HG03139 (cell line): ENCODE data around the gene MARCHF4.

Experiments used
- ATAC-seq: cut with Tn5 transposase; IDR thresholded peaks from one replicate; pipeline ENCODE4 v1.9.1; 2021; ENCODE audit not compliant: unreplicated experiment

Gene MARCHF4

DNA sequence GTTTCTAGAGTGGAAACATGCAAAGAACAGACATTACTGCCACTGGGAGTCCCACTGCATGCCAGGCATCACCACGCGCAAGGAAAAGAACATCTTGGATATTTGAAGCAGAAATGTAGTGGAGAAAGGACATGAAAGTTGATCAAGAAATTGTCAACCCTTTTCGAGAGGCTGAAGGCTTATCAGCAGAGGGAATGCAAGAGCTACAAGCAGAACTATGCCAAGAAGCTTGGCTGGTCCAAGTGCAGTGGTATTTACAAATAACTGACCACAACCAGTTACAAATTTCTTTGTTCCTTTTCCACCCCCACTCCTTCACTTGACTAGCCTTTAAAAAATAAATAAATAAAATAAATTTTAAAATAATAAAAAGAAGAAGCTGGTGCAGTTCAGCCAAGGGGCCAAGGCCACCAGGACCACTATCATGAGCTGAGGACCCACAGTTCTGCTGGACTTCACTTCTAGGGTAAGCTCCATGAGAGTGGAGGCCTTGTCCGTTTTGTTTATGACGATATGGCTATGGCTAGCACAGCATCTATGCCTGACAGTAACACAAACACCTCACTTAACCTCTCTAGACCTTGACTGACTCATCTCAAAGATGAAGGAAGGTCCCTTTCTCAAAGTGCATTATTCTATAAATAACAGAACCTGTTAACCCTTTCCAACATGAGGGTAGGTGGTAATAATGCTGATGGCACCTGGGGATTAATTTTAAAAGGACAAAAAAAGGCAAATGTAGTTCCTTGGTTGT is 20.9 kb downstream of the MARCHF4 start:
- ATAC-seq = no peak

DNA sequence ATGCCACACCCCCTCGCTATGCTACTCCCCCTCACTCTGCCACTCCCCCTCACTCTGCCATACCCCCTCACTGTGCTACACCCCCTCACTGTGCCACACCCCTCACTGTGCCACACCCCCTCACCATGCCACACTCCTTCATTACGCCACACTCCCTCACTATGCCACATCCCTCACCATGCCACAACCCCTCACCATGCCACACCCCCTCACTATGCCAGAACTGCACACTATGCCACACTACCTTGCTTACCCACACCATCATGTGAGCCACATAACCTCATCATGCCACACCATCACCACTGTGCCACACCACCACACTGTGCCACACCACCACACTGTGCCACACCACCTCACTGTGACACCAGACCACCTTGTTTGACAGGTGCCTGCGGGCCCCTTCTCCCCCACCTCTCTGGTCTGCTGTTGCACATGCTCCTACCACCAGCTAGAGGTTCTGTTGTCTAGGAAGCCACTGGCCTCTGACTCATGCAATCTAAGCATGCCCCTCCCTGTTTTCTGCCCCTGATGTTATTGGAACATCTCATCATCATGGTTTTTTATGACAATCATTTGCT is 22.0 kb downstream of the MARCHF4 start:
- ATAC-seq = no peak

DNA sequence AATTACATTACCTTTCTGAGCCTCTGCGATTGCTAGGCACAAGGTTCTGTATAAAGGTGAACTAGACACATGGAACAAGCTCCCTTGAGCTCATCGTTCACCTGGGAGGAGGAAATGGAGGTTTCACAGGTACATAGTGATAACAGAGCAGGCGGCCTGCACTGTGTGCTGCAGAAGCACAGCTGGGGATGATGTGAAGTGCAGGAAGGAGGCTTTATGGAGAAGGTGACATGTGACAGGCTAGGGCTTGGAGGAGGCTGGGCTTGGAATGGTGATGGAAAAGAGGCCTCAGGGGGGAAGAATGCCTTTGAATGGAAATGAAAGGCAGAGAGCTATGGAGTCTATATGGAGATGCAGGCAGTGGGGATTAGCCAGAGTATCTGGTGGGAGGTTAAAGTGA is 22.9 kb downstream of the MARCHF4 start:
- ATAC-seq = no peak

DNA sequence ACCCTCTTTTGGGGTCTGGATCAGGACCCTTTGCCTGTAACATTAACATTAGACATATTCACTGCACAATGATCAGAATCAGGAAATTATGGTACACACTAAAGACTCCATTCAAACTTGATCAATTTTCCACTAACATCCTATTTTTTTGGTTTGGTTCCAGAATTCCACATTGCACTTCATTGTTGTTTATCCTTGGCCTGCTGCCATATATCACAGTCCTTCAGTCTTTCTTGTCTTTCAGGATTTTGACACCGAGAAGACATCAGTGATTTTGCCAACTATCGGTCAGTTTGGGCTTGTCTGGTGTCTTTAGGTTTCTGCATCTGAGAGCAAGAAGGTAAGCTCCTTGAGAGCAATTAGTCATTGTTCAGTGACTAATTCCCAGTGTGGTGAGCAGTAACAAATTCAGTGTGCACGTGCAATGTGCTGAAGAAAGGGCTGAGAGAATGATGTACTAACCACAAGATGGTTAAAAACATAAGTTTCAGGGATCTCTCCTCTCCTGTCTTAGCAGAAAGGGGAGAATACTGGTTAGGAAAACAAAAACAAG is 23.5 kb downstream of the MARCHF4 start:
- ATAC-seq = no peak

DNA sequence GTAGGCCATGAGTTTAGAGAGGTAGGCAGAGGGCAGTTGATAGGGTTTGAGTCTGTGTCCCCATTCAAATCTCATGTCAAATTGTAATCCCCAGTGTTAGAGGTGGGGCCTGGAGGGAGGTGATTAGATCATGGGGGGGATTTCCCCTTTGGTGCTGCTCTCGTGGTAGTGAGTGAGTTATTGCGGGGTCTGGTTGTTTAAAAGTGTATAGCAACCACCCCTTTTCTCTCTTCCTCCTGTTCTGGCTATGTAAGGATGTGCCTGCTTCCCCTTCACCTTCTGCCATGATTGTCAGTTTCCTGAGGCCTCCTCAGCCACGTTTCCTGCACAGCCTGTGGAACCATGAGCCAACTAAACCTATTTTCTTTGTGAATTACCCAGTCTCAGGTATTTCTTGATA is 25.5 kb downstream of the MARCHF4 start:
- ATAC-seq = no peak

DNA sequence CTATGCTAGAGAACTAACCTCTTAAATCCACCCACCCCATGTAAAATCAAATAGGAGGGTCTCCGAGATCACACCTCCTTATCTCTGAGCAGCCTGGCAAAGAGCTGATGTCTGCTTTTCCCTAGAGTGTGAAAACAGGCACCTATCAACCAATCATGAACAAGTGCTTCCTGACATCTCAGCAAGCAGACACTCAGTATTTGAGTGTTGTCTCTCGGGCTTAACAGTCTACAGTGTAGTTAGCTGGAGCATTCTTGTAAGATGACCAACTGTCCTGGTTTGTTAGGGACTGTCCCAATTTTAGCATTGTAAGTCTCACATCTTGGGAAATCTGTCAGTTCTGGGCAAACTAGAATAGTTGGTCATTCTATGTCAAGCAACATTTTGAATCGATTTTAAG is 26.4 kb downstream of the MARCHF4 start:
- no peak for ATAC-seq

DNA sequence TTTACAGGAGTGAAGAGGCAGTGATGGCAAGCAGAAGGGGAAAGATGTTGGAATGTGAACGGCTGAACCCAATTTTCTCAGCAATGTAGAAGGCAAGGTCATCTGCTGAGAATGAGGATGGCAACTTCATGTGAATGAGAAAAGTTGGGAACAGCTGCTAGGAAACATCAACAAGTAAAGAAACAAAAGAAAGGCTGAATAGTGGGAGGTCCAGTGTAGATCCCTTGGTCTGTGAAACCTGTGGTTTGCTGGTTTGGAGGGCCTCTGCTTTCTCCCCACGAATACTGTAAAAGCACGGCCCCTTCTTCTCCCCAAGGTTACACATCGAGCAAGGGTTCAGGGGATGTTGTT is 27.4 kb downstream of the MARCHF4 start:
- ATAC-seq = no peak

DNA sequence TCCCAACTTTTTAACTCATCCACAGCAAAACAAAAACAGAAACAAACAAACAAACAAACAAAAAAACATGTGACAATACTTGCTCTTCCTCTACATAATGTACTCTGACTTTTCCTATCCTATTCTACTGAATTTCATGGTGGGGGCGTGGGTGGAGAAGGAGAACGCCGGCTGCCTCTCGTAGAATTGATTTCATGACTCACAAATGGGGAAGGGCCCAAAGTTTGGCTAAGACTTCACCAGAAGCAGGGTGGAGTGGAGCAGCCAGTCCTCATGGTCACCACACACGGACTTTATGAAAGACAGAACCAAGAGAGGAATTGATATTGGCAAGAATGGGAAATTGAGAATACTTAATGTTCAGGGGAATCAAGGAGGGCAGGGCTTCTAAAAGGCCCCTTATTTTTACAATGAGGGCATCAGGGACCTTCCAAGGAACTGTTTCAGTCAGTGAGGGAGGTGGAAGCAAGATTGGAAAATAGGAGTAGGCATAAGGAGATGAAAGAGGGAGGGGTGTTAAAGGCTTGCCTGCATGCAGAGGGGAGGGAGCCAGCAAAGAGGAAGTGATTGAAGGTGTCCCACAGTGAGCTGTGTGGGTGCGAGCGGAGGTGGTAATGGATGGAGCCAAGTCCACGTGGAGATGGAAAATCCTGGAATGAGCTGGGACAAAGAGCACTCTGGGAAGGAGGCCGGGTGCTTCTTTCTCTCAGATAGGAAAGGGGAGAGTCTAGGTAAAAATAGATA is 27.9 kb downstream of the MARCHF4 start:
- no peak for ATAC-seq

DNA sequence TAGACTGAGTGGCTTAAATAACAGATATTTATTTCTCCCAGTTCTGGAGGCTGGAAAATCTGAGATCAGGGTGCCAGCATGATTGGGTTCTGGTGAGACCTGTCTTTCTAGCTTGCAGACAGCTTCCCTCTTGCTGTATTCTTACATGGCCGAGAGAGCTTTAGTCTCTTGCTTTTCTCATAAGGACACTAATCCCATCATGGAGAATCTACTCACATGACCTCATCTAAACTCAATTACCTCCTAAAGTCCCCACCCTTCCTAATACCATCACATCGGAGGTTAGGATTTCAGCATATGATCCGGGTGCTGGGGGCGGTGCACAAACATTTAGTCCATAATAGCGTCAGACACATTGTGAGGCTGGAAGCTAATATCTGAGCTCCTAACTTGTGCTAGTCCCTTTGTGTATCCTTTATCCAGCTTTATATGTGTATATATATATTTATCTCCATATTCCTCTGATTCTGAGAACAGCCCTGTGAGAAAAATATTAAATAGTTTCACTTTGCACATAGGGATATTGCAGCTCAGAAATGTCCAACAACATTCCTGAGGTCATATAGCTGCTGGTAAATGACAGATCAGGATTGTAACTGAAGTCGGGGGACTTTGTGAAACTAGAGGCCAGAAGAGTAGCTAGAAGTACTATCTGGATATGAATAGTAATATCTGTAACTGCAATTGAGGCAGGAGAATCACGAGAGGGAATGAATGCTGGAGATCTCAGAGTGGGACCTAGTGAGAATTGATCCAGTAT is 28.9 kb downstream of the MARCHF4 start:
- ATAC-seq = no peak

DNA sequence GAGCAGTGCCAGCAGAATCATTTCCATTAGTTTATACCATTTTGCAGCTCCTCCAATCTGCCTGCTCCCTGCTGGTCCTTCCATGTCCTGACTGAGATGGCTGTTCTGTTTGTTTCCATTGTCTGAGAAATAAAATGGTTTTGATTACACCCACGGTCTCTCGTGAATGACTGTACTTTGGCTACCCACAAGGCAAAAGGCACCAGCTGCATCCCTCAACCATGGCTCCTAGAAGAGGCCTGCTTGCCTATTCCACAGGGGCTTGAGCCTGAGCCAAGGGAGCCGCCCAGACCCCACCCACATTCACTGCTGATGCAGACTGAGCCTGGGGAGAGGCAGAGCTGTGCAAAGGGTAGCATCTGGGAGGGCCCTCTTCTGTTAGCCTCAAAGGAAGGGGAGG is 31.2 kb downstream of the MARCHF4 start:
- ATAC-seq = no peak

DNA sequence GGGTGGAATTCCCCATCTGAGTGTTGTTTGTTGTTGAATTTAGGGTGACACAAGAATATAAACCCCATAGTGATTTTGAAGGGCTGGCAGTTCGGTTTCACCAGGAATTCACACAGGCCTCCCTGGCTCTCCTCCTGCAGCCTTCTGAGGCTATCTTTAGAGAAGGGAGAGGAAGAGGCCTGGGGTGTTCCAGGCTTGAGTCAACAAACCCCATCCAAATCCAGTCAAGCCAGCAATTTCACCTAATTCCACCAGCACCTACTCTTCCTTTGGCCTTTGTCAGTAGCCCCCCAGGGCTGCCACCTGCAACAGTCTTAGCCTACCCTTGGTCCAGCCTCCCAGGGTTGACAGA is 32.0 kb downstream of the MARCHF4 start:
- no peak for ATAC-seq

DNA sequence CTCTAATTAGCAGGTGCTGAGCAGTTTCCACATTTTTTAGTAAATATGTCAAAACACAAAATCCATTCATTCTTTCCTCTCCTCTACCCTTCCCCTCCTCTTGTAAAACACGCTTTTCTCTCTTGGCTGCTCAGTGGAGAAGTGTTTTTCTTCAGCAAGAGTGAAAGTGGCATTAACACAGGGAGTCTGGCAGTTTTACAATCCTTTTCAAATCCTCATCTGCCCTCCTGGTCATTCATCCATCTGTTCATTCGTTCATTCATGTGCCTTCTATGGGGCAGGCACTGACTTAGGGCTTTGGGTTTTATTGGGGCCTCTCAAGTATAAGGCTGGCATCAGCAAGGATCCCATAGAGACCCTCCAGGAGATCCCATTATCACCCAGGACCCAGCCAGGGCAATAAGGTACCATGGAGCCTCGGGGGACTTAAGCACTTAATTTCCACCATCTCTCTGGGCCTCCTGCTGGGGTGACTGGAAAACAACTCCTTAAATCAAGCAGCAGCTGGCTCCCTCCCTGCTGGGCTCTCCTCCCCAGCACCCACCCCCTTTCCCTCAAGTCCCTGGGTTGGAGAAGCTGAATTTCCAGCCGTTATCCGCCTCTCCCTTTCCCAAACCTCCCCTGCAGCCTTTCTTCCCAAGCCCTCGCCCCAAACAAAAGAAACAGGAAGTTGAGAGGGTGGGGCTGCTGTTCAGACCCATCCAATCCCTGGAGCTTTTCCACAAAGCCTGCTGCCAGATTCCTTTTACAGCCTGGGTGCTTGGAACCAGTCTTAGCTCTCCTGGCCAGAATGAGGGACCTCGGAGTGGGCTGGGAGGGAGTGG is 32.6 kb downstream of the MARCHF4 start:
- ATAC-seq = no peak

DNA sequence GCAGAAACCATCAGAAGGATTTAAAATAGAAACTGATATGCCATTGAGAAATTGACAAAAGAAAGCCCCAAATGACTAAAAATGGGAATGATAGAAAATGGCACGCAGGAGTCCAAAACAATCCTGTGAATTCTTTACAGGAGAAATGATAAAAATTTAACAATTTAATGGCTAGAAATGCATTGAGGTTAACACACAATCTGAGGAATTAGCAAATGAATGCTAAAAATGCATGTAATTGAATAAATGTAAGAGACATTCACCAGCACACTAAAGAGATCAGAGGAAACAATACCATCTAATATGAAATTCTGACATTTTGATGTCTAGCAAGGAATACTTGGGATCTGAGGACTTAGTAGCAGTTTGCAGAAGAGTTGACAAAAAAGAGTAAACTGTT is 37.0 kb downstream of the MARCHF4 start:
- no peak for ATAC-seq

DNA sequence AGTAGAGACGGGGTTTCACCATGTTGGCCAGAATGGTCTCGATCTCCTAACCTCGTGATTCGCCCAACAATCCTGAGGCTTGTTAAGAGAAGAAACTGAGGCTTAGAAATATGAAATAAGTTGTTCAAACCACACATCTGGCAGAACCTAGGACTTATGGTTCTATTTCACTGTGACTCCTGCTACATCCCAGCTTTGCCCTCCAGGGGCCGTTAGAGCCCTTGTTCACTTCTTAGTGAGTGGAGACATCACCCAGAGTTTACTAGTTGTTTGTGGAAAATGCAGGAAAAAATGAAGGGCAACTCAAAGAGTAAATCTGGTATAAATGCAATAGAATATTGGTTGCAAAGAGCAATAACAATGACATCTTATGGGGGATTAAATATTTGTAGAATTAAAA is 43.9 kb downstream of the MARCHF4 start:
- ATAC-seq = no peak

DNA sequence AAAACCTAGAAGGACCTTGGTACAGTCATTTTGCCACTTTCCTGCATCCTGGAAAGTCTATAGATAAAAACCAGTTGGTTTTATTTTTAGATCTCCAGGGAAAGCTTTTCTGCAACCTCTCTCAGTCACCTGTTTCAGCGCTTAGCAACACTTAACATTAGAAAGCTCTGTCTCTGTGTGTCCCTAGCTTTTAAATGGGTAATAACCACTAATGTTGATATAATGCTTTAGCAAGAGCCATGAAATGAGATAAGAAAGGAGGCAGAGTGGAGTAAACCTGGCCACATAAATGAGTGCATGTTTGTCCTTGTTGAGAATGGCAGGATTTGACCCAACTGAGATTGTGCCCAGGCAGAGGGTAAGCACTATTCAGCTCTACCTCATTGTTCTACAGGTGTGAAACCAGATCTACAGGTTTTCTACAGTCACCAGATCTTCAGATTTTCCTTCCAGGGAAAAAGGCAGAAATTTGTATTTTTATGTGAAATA is 44.8 kb downstream of the MARCHF4 start:
- ATAC-seq = no peak
